ENCODE data around the gene DDC. TPM values are rescaled to one million over a fixed set of nuclear protein-coding genes. Genes with fewer than 3 reads are reported as not detected.

Gene DDC
- total and polyA plus RNA-seq, 10 donors, result 0.03 to 0.55 (median 0.29) TPM; not detected in 4

GRCh38 chr7:50431722-50432305 is 133.4 kb downstream of the DDC start:
- intact Hi-C loops (cut with DNase I; ENCODE audit: low total_unique reads), result no loop called here
- H3K36me3 ChIP-seq, result peaks cover 0 to under 1% (median 0%) of the 10 kb centered on the region in 6 donors
- no peak for TF ChIP-seq CTCF (IDR thresholded peaks at IDR 0.05 in 8 of 11, conservative IDR thresholded peaks at IDR 0.05 in 3 of 11)
- no peak for DNase-seq
- no peaks in the 10 kb centered on the region for H3K27me3 ChIP-seq (replicated peaks in 1 of 7)
- no peak overlapping the region for H3K4me3 ChIP-seq
- H3K9me3 ChIP-seq, result no peaks in the 10 kb centered on the region
- no peaks in the 10 kb centered on the region for H3K4me1 ChIP-seq
- 81 to 87% (median 84%) methylated on average over 4 of the region's 4 CpGs for WGBS, 5 donors
- H3K27ac ChIP-seq, result no peak overlapping the region

- intact Hi-C loops (cut with DNase I; ENCODE audit: low total_unique reads), result no loop called here
- 81 to 94% (median 94%) methylated on average over 2 of the region's 2 CpGs for WGBS, 5 donors
- H3K27me3 ChIP-seq (replicated peaks in 1 of 7), result no peaks in the 10 kb centered on the region
- no peaks in the 10 kb centered on the region for H3K9me3 ChIP-seq
- no peak overlapping the region for H3K4me3 ChIP-seq
- no peak for DNase-seq
- H3K36me3 ChIP-seq, result no peaks in the 10 kb centered on the region
- TF ChIP-seq POLR2A (IDR thresholded peaks at IDR 0.05), result no peak
- TF ChIP-seq POLR2AphosphoS5 (IDR thresholded peaks at IDR 0.05), result no peak
- TF ChIP-seq CTCF (IDR thresholded peaks at IDR 0.05 in 8 of 11, conservative IDR thresholded peaks at IDR 0.05 in 3 of 11), result no peak
- H3K4me1 ChIP-seq, result no peaks in the 10 kb centered on the region
- no peak overlapping the region for H3K27ac ChIP-seq
These were observed 133.9 kb downstream of the DDC start for GRCh38 chr7:50431316-50431715.

DNA sequence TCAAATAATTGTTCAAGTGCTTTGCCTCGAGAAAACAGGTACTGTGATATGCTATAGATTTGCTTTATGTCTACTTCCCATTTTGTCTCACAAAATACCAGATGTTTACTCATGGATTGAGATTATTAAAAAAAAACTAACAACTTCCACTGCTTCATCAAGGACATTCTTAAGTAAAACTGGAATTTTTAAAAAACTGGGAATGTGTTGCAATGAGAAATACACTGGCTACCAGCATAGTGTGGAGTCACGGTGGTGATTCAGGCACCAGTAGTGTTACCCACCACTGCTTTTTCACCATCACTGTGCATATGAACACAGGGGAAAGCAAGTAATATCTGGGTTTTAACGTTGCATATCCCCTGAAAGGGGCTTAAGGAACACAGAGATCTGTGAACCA is 136.3 kb downstream of the DDC start:
- WGBS, 5 donors, result 79 to 86% (median 84%) methylated on average over 3 of the region's 3 CpGs
- Histone ChIP-seq H3K9me3 (no peaks in the 10 kb centered on the region), H3K27ac (no peak overlapping the region), H3K4me1 (no peaks in the 10 kb centered on the region), H3K4me3 (no peak overlapping the region), H3K27me3 (replicated peaks in 1 of 7) (no peaks in the 10 kb centered on the region), H3K36me3 (no peaks in the 10 kb centered on the region)
- DNase-seq, result no peak
- intact Hi-C loops (cut with DNase I; ENCODE audit: low total_unique reads), result no loop called here
- no peak for TF ChIP-seq POLR2A (IDR thresholded peaks at IDR 0.05)
- no peak for TF ChIP-seq POLR2AphosphoS5 (IDR thresholded peaks at IDR 0.05)
- no peak for TF ChIP-seq CTCF (IDR thresholded peaks at IDR 0.05 in 8 of 11, conservative IDR thresholded peaks at IDR 0.05 in 3 of 11)

GRCh38 chr7:50427518-50427917 is 137.7 kb downstream of the DDC start:
- Histone ChIP-seq H3K9me3 (no peaks in the 10 kb centered on the region), H3K27ac (no peak overlapping the region), H3K4me3 (no peak overlapping the region), H3K27me3 (replicated peaks in 1 of 7) (no peaks in the 10 kb centered on the region), H3K36me3 (no peaks in the 10 kb centered on the region), H3K4me1 (no peaks in the 10 kb centered on the region)
- DNase-seq, result no peak
- intact Hi-C loops (cut with DNase I; ENCODE audit: low total_unique reads), result no loop called here
- 85 to 97% (median 92%) methylated on average over 2 of the region's 2 CpGs for WGBS, 5 donors
- TF ChIP-seq POLR2A (IDR thresholded peaks at IDR 0.05) (no peak), POLR2AphosphoS5 (IDR thresholded peaks at IDR 0.05) (no peak), CTCF (IDR thresholded peaks at IDR 0.05 in 8 of 11, conservative IDR thresholded peaks at IDR 0.05 in 3 of 11) (no peak)
